Erythroblast (primary cell): ENCODE measurements around the gene ZNF138.

Source experiments
- GATA1 ChIP-seq: IDR thresholded peaks from 2 replicates; pipeline ENCODE4 v1.6.1; 2011; ENCODE audit warnings: low read depth, mild to moderate bottlenecking, control low read depth, low read length, moderate library complexity
- POLR2A ChIP-seq: IDR thresholded peaks from 2 replicates; pipeline ENCODE4 v1.6.1; 2011; ENCODE audit warnings: mild to moderate bottlenecking, low read length

- TF ChIP-seq POLR2A (no peak), GATA1 (no peak)
Measured at GRCh38 chr7:64795176-64795575, 948 bp downstream of the ZNF138 start.
